HepG2 (cell line): Measurements from ENCODE around the gene ZNF19. TPM values are rescaled to one million over a fixed set of nuclear protein-coding genes. Genes with fewer than 3 reads are reported as not detected.

Source experiments
- ATAC-seq: fragments of 200-7000 bp; cut with Tn5 transposase; 3 replicates; pipeline ENCODE4 v1.9.1; 2020; ENCODE audit warnings: mild to moderate bottlenecking, moderate library complexity
- BruUV-seq: library from RNA; stranded (reverse); fragments of 400-500 nt; replicated peaks from 2 replicates; lab custom pipeline; 2021; lab: Mats Ljungman, UMichigan
- CTCF ChIA-PET: fragments of 300-600 bp; formaldehyde crosslinking; extraction: SDS; loops from one replicate; lab custom pipeline; 2021; ENCODE audit warnings: low total read pairs, inconsistent platforms, low intra/inter-chr PET ratio; lab: Yijun Ruan, JAX
- POLR2A ChIA-PET: fragments of 350-600 bp; sonication (Branson Sonifier 250); formaldehyde crosslinking; loops from one replicate; lab custom pipeline; 2020; ENCODE audit warnings: antibody characterized with exemption, inconsistent platforms; lab: Yijun Ruan, JAX
- DNase-seq: peaks from one replicate; pipeline ENCODE4 v3.0.0-alpha.2; 2015; ENCODE audit warnings: low spot score
- FAIRE-seq: peaks from 3 replicates; lab custom pipeline; 2011; peaks lifted over from hg19 to GRCh38; lab: Jason Lieb, UNC
- H2AFZ ChIP-seq: one replicate; pipeline ENCODE4 v1.6.1; 2011; ENCODE audit warnings: low read length, inconsistent platforms
- H3K27ac ChIP-seq: fragments of 300-600 bp; 3 replicates; pipeline ENCODE4 v1.8.0; 2011; ENCODE audit warnings: mixed run types, mild to moderate bottlenecking, mixed read lengths, low read length, inconsistent platforms; ENCODE audit not compliant: insufficient read depth; ENCODE audit errors: extremely low read length
- H3K27me3 ChIP-seq, 2 experiments: fragments of 200-600 bp in 1 of 2; 2 replicates in 1 of 2; 3 replicates in 1 of 2; pipeline versions ENCODE4 v1.6.0 to v1.8.0; 2011; ENCODE audit warnings: low read length in 2 of 2, mild to moderate bottlenecking in 2 of 2, moderate library complexity in 2 of 2, inconsistent platforms in 1 of 2; ENCODE audit not compliant: insufficient read depth in 2 of 2, control insufficient read depth in 1 of 2
- H3K36me3 ChIP-seq, 2 experiments: fragments of 200-600 bp in 1 of 2; replicated peaks in 1 of 2; 2 replicates in 1 of 2; 3 replicates in 1 of 2; pipeline versions ENCODE4 v1.5.1 to v1.8.0; 2011; ENCODE audit warnings: low read length in 2 of 2, inconsistent platforms in 1 of 2; ENCODE audit not compliant: insufficient read depth in 2 of 2, control insufficient read depth in 1 of 2
- H3K4me1 ChIP-seq: 2 replicates; pipeline ENCODE4 v1.5.1; 2012; ENCODE audit warnings: low read length, inconsistent platforms; ENCODE audit not compliant: insufficient read depth
- H3K4me2 ChIP-seq: 2 replicates; pipeline ENCODE4 v1.6.0; 2011; ENCODE audit warnings: low read depth, low read length, inconsistent platforms
- H3K4me3 ChIP-seq, 3 experiments: fragments of 200-600 bp in 1 of 3; sonication (generic), shearing (Covaris generic) in 1 of 3; replicated peaks in 1 of 3; 2 replicates each; pipeline ENCODE4 v1.5.1; 2011 to 2016; ENCODE audit warnings: low read length in 3 of 3, inconsistent platforms in 2 of 3, low read depth in 2 of 3, mild to moderate bottlenecking in 2 of 3, control low read depth in 1 of 3, mixed read lengths in 1 of 3; ENCODE audit not compliant: insufficient read depth in 1 of 3
- H3K79me2 ChIP-seq: one replicate; pipeline ENCODE4 v1.6.1; 2011; ENCODE audit warnings: low read length, inconsistent platforms; ENCODE audit not compliant: insufficient read depth
- H3K9ac ChIP-seq: 2 replicates; pipeline ENCODE4 v1.6.0; 2011; ENCODE audit warnings: mild to moderate bottlenecking, low read depth, low read length, inconsistent platforms; ENCODE audit not compliant: insufficient read depth
- H3K9me3 ChIP-seq: 2 replicates; pipeline ENCODE4 v1.5.1; 2012; ENCODE audit warnings: mild to moderate bottlenecking, low read length
- H4K20me1 ChIP-seq: 2 replicates; pipeline ENCODE4 v1.6.0; 2011; ENCODE audit warnings: inconsistent platforms, mild to moderate bottlenecking, low read length, moderate library complexity; ENCODE audit not compliant: insufficient read depth
- GFI1 ChIP-seq: sonication (generic); formaldehyde crosslinking; IDR thresholded peaks from 2 replicates; pipeline ENCODE4 v1.5.0; 2020; ENCODE audit warnings: missing genetic modification reagents, mild to moderate bottlenecking, borderline replicate concordance
- HNRNPL ChIP-seq: fragments of 200-400 bp; formaldehyde crosslinking; IDR thresholded peaks from 2 replicates; pipeline ENCODE4 v1.6.1; 2017; ENCODE audit warnings: mild to moderate bottlenecking, low read depth, low read length
- MAFF ChIP-seq: IDR thresholded peaks from 2 replicates; pipeline ENCODE4 v1.6.1; 2011; ENCODE audit warnings: low read depth, low read length, improper control_type of control experiment
- MAFK ChIP-seq, 2 experiments: IDR thresholded peaks in 1 of 2; conservative IDR thresholded peaks in 1 of 2; 2 replicates each; pipeline ENCODE4 v1.6.1; 2011; ENCODE audit warnings: improper control_type of control experiment in 2 of 2, low read length in 2 of 2
- SRY ChIP-seq: sonication (generic); formaldehyde crosslinking; IDR thresholded peaks from 2 replicates; pipeline ENCODE4 v1.8.0; 2022; ENCODE audit warnings: mild to moderate bottlenecking, missing genetic modification reagents
- U2AF2 ChIP-seq: fragments of 200-400 bp; formaldehyde crosslinking; IDR thresholded peaks from 2 replicates; pipeline ENCODE4 v1.6.1; 2017; ENCODE audit warnings: low read depth, mild to moderate bottlenecking, low read length
- ZBTB7B ChIP-seq: sonication (generic); formaldehyde crosslinking; IDR thresholded peaks from 2 replicates; pipeline ENCODE4 v1.4.0; 2020; ENCODE audit warnings: missing genetic modification reagents
- WGBS: methylation state at CpG from one replicate; pipeline ENCODE4 v1.1.6; 2017; ENCODE audit warnings: low lambda C conversion rate; 5-methylcytosine and 5-hydroxymethylcytosine counted together
- in situ Hi-C: cut with HindIII; loops from 2 replicates; pipeline ENCODE4 v1.10.0; 2017; ENCODE audit warnings: low pct_unique_long_range_greater_than_20kb; ENCODE audit not compliant: extremely low pct_ligation_motif_present
- intact Hi-C: fragments of 100-400 bp; cut with micrococcal nuclease; formaldehyde crosslinking; loops from one replicate; pipeline ENCODE4 v1.10.0; 2022; ENCODE audit not compliant: unreplicated experiment
- polyA plus RNA-seq, 8 experiments: library from polyadenylated mRNA; depleted of rRNA in 3 of 8; stranded (reverse) in 7 of 8; unstranded in 1 of 8; fragments of >200 nt; fragmentation: Illumina TruSeq in 4 of 8; extraction: Trizol in 4 of 8; gene quantifications; 2 replicates each; pipeline versions ENCODE4 v1.2.1 to v1.2.3, GENCODE V29; 2011 to 2016; ENCODE audit warnings: low read depth in 4 of 8, missing spikeins in 1 of 8, mixed read lengths in 1 of 8; ENCODE audit not compliant: insufficient read depth in 1 of 8
- total RNA-seq, 5 experiments: library from RNA; depleted of rRNA; stranded (reverse); fragments of >200 nt; fragmentation: Illumina TruSeq; extraction: Trizol; gene quantifications; 2 replicates each; pipeline ENCODE4 v1.2.3, GENCODE V29; 2016; ENCODE audit warnings: low read depth in 1 of 5
- TF ChIP-seq, protein P1 (sequence below): sonication (generic); formaldehyde crosslinking; IDR thresholded peaks from 2 replicates; pipeline ENCODE4 v1.4.0; 2020; ENCODE audit warnings: missing genetic modification reagents
- TF ChIP-seq, protein P2 (sequence below): sonication (generic); formaldehyde crosslinking; IDR thresholded peaks from 2 replicates; pipeline ENCODE4 v1.8.0; 2022; ENCODE audit warnings: missing genetic modification reagents, mild to moderate bottlenecking, moderate library complexity, borderline replicate concordance
- TF ChIP-seq, protein P3 (sequence below): sonication (generic); formaldehyde crosslinking; IDR thresholded peaks from 2 replicates; pipeline ENCODE4 v1.9.0; 2021; ENCODE audit warnings: missing genetic modification reagents, borderline replicate concordance
- TF ChIP-seq, protein P4 (sequence below): IDR thresholded peaks from 2 replicates; pipeline ENCODE4 v1.6.1; 2016; ENCODE audit warnings: mild to moderate bottlenecking

The ZNF19 gene
- total and polyA plus RNA-seq, 2 of the 13 experiments (the other 11 are each of a cell fraction or from before 2014, with no cell fraction given) = 3.2 to 5.8 TPM

DNA sequence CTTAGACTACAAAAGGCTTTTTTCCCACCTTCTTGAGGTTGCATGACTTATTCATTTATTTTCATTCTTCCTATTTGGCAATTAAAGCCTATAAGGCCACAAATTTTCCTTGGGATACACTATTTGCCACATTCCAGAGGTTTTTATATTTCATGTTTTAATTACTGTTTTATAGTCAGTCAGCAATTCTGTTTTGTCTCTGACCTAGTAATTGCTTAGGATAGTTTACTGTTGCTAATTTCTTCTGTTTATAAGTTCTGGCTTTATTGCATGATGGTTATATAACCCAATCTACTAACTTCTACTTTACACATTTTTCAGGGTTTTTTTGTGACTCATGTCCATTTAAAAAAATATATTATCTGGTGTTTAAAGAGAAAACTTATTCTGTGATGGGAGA, 29.6 kb downstream of the ZNF19 start:
- Histone ChIP-seq H3K4me1 (peaks cover 25% of the 10 kb centered on the region), H2AFZ (no peak overlapping the region), H3K79me2 (peaks cover 21% of the 10 kb centered on the region), H3K9ac (no peak overlapping the region), H3K4me3 (no peak overlapping the region), H4K20me1 (no peaks in the 10 kb centered on the region), H3K36me3 (peaks cover 7 to 8% of the 10 kb centered on the region in 2 experiments; a peak in 3 of 5 replicates), H3K27me3 (no peaks in the 10 kb centered on the region; a peak in 1 of 5 replicates), H3K27ac (no peak overlapping the region), H3K9me3 (no peaks in the 10 kb centered on the region), H3K4me2 (no peak overlapping the region)
- CTCF ChIA-PET = no interaction called here
- no peak for DNase-seq
- intact Hi-C loops (no loop called here), in situ Hi-C loops (no loop called here)
- BruUV-seq = no TSS peak
- no peak for FAIRE-seq
- no peak for ATAC-seq
- POLR2A ChIA-PET = no interaction called here
- TF ChIP-seq U2AF2 = no peak
- peak; percentile 17; the same call in 1 of the 2 replicates for TF ChIP-seq MAFF
- 0 out of 4 replicates have a peak, but pooled peaks of 1 of the 2 experiments have one; percentile 42 for TF ChIP-seq MAFK (conservative IDR thresholded peaks at IDR 0.05 in 1 of 2, IDR thresholded peaks at IDR 0.05 in 1 of 2; ENCODE audit: low read length in 2 of 2)

DNA sequence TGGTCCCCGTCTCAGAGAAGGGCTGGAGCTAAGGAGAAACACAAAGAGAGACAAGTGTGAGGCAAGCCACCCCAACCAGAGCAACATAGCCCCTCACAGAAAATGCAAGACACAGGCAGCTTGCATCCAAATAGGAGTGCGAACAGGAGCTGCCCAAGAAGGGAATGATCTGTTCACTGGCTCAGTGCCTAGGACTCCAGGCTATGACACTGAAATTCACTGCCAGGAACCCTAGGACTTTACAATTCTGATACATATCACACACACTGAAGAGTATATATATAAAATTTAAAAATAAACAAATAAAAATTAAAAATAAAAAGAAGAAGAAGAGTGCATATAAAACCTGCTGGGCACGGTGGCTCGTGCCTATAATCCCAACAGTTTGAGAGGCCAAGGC, 32.3 kb downstream of the ZNF19 start:
- Histone ChIP-seq H3K79me2 (peaks cover 20% of the 10 kb centered on the region), H3K9ac (no peak overlapping the region), H3K27ac (no peak overlapping the region), H3K36me3 (peaks cover 10 to 30% of the 10 kb centered on the region in 2 experiments), H4K20me1 (no peaks in the 10 kb centered on the region), H3K4me1 (peaks cover 20% of the 10 kb centered on the region), H3K27me3 (no peaks in the 10 kb centered on the region; a peak in 1 of 5 replicates), H3K4me2 (no peak overlapping the region), H3K4me3 (no peak overlapping the region), H3K9me3 (no peaks in the 10 kb centered on the region), H2AFZ (no peak overlapping the region)
- POLR2A ChIA-PET = interaction anchor here (2.1 kb wide), 1 partner anchor 27 kb away, joined by 5 read pairs; no protein-coding TSS in a partner anchor
- 97% methylated on average over 4 of the region's 4 CpGs for WGBS
- CTCF ChIA-PET = no interaction called here
- FAIRE-seq (no peak), ATAC-seq (no peak), DNase-seq (no peak)
- no TSS peak for BruUV-seq
- in situ Hi-C loops = no loop called here
- intact Hi-C loops = no loop called here
- TF ChIP-seq, protein P1, sequence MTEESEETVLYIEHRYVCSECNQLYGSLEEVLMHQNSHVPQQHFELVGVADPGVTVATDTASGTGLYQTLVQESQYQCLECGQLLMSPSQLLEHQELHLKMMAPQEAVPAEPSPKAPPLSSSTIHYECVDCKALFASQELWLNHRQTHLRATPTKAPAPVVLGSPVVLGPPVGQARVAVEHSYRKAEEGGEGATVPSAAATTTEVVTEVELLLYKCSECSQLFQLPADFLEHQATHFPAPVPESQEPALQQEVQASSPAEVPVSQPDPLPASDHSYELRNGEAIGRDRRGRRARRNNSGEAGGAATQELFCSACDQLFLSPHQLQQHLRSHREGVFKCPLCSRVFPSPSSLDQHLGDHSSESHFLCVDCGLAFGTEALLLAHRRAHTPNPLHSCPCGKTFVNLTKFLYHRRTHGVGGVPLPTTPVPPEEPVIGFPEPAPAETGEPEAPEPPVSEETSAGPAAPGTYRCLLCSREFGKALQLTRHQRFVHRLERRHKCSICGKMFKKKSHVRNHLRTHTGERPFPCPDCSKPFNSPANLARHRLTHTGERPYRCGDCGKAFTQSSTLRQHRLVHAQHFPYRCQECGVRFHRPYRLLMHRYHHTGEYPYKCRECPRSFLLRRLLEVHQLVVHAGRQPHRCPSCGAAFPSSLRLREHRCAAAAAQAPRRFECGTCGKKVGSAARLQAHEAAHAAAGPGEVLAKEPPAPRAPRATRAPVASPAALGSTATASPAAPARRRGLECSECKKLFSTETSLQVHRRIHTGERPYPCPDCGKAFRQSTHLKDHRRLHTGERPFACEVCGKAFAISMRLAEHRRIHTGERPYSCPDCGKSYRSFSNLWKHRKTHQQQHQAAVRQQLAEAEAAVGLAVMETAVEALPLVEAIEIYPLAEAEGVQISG = no peak
- TF ChIP-seq HNRNPL = no peak
- TF ChIP-seq, protein P2, sequence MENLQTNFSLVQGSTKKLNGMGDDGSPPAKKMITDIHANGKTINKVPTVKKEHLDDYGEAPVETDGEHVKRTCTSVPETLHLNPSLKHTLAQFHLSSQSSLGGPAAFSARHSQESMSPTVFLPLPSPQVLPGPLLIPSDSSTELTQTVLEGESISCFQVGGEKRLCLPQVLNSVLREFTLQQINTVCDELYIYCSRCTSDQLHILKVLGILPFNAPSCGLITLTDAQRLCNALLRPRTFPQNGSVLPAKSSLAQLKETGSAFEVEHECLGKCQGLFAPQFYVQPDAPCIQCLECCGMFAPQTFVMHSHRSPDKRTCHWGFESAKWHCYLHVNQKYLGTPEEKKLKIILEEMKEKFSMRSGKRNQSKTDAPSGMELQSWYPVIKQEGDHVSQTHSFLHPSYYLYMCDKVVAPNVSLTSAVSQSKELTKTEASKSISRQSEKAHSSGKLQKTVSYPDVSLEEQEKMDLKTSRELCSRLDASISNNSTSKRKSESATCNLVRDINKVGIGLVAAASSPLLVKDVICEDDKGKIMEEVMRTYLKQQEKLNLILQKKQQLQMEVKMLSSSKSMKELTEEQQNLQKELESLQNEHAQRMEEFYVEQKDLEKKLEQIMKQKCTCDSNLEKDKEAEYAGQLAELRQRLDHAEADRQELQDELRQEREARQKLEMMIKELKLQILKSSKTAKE (CRISPR knock-in tag) = no peak
- no peak for TF ChIP-seq GFI1 (CRISPR knock-in tag)
- TF ChIP-seq ZBTB7B (CRISPR knock-in tag) = no peak
- TF ChIP-seq, protein P3, sequence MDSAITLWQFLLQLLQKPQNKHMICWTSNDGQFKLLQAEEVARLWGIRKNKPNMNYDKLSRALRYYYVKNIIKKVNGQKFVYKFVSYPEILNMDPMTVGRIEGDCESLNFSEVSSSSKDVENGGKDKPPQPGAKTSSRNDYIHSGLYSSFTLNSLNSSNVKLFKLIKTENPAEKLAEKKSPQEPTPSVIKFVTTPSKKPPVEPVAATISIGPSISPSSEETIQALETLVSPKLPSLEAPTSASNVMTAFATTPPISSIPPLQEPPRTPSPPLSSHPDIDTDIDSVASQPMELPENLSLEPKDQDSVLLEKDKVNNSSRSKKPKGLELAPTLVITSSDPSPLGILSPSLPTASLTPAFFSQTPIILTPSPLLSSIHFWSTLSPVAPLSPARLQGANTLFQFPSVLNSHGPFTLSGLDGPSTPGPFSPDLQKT (CRISPR knock-in tag) = no peak
- no peak for TF ChIP-seq SRY (CRISPR knock-in tag)
- TF ChIP-seq, protein P4, sequence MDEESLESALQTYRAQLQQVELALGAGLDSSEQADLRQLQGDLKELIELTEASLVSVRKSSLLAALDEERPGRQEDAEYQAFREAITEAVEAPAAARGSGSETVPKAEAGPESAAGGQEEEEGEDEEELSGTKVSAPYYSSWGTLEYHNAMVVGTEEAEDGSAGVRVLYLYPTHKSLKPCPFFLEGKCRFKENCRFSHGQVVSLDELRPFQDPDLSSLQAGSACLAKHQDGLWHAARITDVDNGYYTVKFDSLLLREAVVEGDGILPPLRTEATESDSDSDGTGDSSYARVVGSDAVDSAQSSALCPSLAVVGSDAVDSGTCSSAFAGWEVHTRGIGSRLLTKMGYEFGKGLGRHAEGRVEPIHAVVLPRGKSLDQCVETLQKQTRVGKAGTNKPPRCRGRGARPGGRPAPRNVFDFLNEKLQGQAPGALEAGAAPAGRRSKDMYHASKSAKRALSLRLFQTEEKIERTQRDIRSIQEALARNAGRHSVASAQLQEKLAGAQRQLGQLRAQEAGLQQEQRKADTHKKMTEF (CRISPR knock-in tag) = no peak
